Endometrial microvascular endothelial cells (primary cell): ENCODE results near the gene WFIKKN1. TPM values are rescaled to one million over a fixed set of nuclear protein-coding genes. Genes with fewer than 3 reads are reported as not detected.

Experiments used
- in situ Hi-C: cut with HindIII; loops from 2 replicates; pipeline ENCODE4 v1.10.0; 2017; ENCODE audit warnings: low sequenced_read_pairs, low pct_unique_long_range_greater_than_20kb; ENCODE audit errors: inconsistent ontology term
- total RNA-seq: library from RNA; depleted of rRNA; stranded (reverse); fragments of >200 nt; gene quantifications from one replicate; pipeline ENCODE4 v1.2.3, GENCODE V29; 2015; ENCODE audit errors: inconsistent ontology term

WFIKKN1 gene, protein sequence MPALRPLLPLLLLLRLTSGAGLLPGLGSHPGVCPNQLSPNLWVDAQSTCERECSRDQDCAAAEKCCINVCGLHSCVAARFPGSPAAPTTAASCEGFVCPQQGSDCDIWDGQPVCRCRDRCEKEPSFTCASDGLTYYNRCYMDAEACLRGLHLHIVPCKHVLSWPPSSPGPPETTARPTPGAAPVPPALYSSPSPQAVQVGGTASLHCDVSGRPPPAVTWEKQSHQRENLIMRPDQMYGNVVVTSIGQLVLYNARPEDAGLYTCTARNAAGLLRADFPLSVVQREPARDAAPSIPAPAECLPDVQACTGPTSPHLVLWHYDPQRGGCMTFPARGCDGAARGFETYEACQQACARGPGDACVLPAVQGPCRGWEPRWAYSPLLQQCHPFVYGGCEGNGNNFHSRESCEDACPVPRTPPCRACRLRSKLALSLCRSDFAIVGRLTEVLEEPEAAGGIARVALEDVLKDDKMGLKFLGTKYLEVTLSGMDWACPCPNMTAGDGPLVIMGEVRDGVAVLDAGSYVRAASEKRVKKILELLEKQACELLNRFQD
- total RNA-seq, result not detected

DNA sequence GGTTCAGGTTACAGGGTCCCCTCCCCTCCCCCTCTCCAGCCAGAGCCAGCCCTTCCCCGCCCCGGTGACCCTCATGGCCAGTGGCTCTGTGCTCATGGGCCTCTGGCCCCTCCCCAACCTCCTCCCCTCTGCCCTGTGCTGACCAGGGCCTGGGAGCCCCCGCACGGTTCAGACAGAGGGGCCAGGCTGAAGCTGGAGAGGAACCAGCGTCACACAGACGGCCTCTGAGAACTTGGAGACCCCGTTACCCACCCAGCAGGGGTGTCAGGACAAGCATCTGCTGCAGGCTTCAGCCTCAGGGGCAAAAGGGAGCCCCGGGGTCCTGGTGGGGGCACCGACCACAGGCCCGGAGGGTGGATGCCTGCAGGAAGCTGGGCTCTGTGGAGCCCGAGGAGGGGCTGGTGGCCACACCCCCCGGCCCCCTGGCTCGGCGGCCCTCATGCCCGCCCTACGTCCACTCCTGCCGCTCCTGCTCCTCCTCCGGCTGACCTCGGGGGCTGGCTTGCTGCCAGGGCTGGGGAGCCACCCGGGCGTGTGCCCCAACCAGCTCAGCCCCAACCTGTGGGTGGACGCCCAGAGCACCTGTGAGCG is at the start of gene WFIKKN1:
Gene WFIKKN1, plus strand, starts transcription at position 171 of the 591 bp plus-strand sequence. Its CDS starts 269 bp downstream, at position 440.
- in situ Hi-C loops, result no loop called here

DNA sequence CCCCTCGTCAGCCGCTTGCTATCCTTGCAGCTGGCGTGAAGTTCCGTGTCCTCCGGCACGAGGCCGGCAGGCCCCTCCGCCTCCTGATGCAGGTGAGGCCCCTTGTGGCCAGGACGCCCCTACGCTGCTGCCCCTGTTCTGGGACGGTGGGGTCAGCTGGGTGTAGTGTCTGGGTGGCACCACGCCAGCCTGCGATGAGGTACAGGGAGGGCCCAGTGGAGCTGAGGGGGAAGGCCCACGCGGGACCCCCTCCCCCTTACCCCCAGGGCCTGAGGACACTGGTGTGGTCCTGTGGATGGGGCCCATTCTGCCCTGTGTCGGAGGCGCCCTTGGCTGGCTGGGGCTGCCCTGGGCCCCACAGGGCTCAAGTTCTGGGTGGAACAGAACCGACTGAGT is 48.6 kb upstream of the WFIKKN1 start:
- in situ Hi-C loops, result no loop called here

DNA sequence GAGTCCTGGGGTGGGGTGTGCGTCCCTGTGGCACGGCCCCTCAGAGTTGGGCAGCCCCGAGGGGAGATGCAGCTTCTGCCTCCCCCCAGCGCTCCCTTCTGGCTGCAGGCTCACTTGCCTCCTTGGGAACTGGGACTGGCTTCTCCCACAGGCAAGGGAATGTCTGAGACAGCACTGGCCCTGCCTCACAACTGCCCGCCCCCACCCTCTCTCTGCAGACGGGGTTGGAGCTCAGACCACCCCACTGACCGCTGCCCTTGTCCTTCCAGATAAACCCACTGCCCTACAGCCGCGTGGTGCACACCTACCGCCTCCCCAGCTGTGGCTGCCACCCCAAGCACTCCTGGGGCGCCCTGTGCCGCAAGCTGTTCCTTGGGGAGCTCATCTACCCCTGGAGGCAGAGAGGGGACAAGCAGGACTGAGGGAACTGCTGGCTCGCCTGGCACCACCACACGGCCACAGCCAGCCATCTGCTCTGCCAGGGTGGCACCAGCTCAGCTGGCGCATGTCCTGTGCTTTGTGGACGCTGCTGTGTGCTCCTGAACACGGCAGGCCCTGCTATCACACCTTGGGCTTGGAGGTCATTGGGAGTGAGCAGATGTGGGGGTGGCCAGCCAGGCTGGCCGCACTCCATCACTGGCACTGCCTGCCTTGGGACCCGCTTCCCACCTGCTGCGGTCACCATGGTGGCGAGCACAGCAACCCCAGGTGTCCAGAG is 48.0 kb upstream of the WFIKKN1 start:
- in situ Hi-C loops, result no loop called here

DNA sequence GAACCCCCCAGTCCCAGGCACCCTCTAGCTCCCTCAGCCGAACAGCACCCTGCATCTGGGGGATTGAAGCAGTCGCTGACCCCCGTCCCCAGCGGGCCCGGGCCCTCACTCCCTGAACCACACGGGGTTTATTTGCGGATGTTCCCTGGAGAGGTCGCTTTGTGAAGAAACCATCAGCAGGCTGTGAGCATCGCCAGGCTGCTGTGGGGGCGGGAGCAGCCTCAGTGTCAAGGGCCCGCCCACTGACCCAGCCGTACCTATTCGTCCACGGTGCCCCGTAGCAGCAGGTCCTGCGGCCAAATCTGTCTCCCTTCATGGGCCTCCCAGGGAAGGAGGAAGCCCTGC is 47.3 kb upstream of the WFIKKN1 start:
- in situ Hi-C loops, result no loop called here

DNA sequence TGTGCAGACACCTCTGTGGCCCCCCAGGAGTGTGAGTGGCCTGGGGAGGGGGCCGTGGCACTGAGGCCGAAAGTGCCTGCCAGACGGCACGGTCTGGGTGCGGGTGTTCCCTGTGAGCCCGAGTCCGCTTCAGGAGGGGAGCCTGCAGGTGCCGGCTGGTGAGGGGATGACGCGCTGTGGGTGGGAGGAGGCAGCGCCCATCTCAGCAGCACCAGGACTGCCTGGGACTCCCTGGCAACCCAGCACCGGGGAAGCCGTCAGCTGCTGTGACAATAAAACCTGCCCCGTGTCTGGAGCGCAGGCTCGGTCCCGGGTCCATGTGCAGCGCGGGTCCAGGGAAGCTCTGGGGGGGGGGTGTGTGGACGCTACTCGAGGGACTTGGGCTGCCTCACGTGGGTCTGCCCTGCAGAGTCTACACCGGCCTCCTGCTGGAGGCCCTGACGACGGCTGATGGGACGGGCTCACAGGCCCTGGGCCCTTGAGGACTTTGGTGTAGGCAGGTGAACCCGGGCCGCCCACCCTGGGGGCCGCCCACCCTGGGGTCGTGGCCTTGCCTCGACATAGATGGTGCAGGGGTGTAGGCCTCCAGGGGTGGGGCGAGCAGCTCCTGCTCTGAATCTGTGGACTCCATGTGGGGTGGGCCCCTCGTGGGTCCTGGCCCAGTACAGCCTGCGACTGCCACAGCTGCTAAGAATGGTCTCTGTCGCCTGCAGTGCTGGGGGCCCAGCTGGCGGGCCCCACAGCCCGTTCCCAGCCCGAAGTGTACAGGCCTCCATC is 46.8 kb upstream of the WFIKKN1 start:
- in situ Hi-C loops, result no loop called here

DNA sequence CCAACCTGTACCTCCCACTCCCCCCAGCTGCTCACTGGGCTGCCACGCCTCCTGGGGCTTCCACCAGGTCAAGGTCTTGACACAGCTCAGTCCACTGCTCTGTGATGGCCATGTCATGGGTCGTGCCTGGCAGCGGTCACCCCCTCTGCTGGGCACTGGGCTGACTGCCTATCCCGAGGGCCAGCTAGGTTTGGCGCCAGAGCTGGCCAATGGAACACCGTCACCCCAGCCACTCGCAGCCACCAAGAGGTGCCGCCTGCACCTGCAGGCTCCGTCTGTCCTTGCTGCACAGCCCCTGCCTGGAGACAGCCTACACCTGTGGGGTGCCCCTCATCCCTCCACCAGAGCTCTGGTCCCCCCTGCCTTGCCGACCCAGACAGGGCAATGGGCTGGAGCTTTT is 45.4 kb upstream of the WFIKKN1 start:
- in situ Hi-C loops, result no loop called here

DNA sequence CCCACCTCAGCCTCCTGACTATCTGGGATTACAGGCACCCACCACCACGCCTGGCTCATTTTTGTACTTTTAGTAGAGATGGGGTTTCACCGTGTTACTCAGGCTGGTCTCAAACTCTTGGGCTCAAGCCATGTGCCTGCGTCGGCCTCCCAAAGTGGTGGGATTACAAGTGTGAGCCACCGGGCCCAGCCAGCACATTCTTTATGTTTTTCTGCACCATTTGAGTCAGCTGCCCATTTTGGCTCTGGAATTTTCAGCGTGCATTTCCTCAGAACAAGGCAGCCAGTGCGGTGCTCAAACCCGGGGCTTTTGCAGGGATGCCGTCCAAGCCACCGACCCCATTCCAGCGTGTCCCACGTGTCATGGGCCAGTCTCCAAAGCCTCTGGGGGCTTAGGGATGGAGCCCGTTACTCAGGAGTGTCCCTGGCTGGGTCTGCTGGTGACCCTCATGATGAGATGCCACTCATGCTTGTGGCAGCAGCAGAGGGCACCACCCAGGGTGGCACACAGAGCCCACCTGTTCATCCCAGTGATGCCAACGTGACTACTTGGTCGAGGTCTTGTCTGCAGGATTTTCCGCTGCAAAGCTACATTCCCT is 44.6 kb upstream of the WFIKKN1 start:
- in situ Hi-C loops, result no loop called here

DNA sequence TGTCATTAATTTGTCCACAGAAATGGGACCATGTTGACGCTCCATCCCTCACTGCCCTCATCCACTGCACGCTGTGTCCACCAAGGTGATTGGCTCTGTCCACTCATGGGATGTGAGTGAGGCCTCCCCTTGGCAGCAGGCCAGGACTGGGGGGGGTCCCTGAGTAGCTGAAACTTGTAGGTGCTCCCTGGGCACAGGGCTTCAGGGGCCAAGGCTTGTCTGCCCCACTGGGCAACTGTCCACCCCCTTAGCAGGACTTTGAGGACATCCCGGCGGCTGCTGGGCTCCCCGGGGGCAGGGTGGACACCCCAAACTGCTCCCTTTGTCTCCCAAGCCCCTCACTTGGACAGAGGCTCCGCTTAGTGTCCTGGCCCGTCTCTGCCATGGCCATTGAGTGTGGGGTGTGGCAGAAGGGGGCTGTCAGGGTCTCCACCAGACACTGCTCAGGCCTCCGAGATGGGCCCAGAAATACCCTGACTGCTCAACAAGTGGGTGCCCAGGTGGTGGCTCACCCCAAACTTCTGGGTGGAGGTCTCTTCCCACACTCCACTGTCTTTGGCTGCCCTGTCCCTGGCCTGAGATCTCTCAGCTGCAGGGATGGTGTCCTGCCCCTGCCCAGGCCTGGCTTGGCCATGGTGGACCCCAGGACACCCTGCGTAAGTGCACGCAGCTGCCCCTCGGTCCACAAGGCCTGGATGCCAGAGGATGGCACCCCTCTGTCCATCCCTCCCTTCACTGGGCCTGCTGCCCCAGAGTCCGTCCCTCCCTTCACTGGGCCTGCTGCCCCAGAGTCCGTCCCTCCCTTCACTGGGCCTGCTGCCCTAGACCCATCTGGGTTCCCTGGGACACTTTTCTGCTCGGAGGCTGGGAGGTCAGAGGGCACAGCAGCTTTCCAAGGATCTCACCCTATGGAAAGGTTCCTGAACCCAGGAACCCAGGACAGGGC is 43.9 kb upstream of the WFIKKN1 start:
- in situ Hi-C loops, result no loop called here

DNA sequence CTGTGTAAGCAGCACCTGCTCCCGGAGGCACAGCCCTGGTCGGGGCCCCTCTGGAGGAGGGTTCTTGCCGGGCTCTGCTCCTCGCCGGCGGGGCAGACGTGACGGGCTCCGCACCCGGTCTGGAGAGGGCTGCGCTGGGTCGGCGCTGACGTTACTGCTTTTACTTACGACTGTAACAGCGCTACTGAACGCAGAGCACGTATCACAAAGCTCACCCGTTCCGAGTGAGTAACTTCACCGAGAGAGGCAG is 42.2 kb upstream of the WFIKKN1 start:
- in situ Hi-C loops, result no loop called here

DNA sequence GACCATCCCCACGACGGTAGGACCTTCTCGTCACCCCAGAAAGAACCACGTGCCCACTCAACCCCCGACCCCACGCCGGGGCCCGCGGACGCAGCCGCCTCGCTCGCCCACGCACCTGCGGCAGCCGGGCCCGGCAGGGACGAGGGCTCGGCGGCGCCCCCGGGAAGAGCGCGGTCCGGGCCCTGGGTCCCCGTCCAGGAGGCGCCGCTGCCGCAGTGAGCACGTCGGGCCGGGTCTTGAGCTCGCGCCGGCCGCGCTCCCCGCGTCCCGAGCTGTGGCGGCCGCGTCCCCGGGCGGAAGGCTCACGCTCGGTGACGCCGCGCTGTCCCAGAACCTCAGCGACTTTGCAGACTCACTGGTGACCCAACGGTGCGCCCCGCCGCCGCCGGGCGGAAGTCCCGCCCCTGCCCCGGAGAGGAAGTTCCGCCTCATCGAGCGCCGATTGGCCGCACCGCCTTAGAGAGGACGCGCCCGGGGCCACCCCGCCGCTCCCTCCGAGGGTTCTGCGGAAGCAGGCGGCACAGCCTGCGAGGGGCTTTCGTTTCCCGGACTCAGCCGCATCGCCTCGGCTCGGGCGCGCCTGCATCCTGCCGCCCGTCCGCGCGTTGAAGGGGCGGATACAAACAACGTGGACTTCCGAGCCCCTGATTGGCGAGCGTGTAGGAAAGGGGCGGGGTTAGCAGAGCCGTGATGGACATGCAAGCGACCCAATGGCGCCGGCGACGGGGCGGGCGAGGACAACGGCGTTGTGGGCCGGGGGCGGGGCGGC is 41.7 kb upstream of the WFIKKN1 start:
- in situ Hi-C loops, result no loop called here

DNA sequence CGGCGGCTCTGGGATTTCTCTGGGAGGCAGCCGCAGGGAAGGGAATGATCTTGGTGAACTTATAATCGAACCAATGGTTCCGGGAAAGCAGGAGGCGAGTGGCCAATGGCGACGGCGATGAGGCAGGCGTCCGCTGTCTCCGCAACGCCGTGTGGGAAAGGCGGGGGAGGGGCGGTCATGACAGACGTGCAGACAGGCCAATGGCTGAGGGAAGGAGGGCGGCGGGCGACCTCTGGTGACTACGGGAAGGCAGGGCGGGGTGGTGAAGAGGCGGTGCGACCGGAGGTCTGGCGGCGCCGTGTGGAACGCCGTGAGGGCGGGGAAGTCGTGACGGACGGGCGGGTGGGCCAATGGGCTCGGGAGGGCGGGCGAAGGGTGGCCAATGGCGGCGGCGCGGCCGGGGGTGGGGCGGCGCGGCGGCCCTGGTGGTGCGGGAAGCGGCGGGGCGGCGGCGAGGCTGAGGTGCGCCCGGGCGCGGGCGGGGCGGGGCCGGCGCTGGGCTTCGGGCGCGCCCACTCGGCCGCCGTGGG is 41.1 kb upstream of the WFIKKN1 start, which contains the start of gene RAB40C:
Gene RAB40C, plus strand, starts transcription at position 409 of the 530 bp plus-strand sequence. CDS start 226 bp downstream, outside the sequence.
- in situ Hi-C loops, result no loop called here

DNA sequence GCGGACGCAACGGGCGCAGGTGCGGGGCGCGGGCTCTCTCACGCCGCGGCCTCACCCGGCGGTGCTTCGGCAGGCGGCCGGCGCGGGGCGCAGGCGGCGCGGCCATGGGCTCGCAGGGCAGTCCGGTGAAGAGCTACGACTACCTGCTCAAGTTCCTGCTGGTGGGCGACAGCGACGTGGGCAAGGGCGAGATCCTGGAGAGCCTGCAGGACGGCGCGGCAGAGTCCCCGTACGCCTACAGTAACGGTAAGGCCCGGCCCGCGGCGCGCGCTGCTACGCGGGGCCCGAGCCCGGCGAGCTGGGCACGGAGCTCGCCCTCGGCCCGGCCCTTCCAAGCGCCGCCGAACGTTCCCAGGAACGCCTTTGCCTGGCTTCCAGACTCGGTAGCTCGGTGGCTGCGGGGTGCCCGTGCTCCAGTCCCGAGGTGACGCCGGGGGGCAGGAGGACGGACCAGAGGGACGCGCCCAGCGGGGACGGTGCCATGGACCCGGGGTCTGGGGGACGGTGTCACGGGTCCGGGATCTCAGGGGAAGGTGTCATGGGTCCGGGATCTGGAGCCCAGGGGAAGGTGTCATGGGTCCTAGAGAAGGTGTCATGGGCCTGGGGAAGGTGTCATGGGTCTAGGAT is 40.5 kb upstream of the WFIKKN1 start:
- in situ Hi-C loops, result no loop called here

DNA sequence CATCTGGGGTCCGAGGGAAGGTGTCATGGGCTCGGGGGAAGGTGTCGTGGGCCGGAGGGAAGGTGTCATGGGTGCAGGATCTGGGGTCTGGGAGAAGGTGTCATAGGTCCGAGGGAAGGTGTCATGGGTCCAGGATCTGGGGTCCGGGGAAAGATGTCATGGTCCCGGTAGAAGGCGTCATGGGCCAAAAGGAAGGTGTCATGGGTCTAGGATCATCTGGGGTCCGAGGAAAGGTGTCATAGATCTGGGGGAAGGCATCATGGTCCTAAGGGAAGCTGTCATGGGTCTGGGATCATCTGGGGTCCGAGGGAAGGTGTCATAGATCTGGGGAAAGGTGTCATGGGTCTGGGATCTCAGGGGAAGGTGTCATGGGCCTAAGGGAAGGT is 40.0 kb upstream of the WFIKKN1 start:
- in situ Hi-C loops, result no loop called here

DNA sequence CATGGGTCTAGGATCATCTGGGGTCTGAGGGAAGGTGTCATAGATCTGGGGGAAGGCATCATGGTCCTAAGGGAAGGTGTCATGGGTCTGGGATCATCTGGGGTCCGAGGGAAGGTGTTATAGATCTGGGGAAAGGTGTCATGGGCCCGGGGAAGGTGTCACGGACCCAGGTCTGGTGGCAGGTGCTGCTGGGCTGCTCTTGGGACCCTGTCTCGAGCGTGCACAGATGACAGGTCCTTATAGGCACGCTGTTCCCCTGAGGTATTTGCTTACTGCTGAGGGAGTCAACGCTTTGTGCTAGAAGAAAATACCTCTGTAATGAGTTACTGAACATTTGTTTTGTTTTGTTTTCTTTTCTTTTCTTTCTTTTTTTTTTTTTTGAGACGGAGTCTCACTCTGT is 39.6 kb upstream of the WFIKKN1 start:
- in situ Hi-C loops, result no loop called here

DNA sequence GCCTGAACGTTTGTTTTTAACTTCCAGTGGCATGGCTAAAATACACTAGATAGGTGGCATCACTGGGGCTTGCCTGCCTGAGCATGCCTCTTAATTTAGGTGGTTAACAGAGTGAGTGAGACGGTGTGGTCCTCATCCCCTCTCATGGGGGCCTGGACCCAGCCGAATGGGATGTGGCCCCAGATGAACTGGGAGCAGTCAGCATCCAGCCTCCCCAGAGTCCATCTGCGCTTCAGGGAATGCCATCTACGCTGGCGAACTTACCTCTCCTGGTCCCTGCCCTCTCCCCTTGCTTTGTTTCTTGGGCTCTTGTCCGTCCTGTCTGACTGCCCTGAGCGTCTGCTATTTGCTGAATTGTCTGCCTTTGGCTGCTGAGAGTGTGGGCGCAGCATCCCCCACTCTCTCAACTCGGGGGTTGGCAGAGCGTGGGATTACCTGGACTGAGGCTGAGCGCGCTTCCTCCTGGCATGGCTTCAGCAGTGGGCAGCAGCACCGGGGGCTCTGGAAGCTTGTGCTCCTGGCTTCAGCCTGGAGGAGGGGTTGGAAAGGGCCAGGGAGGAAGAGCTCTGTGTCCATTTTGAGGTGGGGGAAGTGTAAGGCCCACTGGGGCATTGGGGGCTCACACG is 38.8 kb upstream of the WFIKKN1 start:
- in situ Hi-C loops, result no loop called here
